Mammary epithelial cell (primary cell): ENCODE results near the gene RPAP2.

Source experiments
- EZH2 ChIP-seq: IDR thresholded peaks from 2 replicates; pipeline ENCODE4 v1.6.1; 2012; ENCODE audit warnings: low read length, inconsistent platforms, borderline replicate concordance
- TF ChIP-seq, protein P1 (sequence below), 2 donors: IDR thresholded peaks in 1 of 2; conservative IDR thresholded peaks in 1 of 2; 2 replicates each; pipeline ENCODE4 v1.5.1; 2011 to 2012; ENCODE audit warnings: inconsistent platforms in 2 of 2, low read length in 2 of 2, mild to moderate bottlenecking in 2 of 2, control low read depth in 1 of 2, low read depth in 1 of 2; ENCODE audit not compliant: insufficient read depth in 1 of 2; ENCODE audit errors: extremely low read depth in 1 of 2

DNA sequence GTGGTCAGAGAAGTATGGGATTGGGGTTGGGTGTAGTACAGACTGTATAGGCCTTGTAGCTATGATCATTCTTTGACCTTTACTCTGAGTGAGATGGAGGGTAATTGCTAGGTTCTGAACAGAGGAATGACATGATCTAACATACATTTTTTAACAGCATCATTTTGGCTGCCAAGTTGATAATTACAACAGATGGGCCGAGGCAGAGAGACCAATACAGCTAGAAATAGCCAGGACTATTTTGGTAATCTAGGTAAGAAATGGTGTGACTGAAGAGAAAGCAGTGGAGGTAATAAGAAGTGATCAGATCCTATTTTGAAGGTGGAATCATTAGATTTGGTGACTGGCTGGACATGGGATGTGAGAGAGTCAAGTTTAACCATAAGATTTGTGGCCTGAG is 43.5 kb downstream of the RPAP2 start:
- TF ChIP-seq, protein P1, sequence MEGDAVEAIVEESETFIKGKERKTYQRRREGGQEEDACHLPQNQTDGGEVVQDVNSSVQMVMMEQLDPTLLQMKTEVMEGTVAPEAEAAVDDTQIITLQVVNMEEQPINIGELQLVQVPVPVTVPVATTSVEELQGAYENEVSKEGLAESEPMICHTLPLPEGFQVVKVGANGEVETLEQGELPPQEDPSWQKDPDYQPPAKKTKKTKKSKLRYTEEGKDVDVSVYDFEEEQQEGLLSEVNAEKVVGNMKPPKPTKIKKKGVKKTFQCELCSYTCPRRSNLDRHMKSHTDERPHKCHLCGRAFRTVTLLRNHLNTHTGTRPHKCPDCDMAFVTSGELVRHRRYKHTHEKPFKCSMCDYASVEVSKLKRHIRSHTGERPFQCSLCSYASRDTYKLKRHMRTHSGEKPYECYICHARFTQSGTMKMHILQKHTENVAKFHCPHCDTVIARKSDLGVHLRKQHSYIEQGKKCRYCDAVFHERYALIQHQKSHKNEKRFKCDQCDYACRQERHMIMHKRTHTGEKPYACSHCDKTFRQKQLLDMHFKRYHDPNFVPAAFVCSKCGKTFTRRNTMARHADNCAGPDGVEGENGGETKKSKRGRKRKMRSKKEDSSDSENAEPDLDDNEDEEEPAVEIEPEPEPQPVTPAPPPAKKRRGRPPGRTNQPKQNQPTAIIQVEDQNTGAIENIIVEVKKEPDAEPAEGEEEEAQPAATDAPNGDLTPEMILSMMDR (conservative IDR thresholded peaks at IDR 0.05 in 1 of 2, IDR thresholded peaks at IDR 0.05 in 1 of 2; ENCODE audit: extremely low read depth in 1 of 2, insufficient read depth in 1 of 2, low read depth in 1 of 2, low read length in 2 of 2), result no peak
- no peak for TF ChIP-seq EZH2
